ENCODE results near the gene KIF14.
"Not testable (repeated sequence)": the region's sequence is repeated elsewhere in the genome, so short reads cannot be mapped to it uniquely, and the experiment has no call there.

Gene KIF14

DNA sequence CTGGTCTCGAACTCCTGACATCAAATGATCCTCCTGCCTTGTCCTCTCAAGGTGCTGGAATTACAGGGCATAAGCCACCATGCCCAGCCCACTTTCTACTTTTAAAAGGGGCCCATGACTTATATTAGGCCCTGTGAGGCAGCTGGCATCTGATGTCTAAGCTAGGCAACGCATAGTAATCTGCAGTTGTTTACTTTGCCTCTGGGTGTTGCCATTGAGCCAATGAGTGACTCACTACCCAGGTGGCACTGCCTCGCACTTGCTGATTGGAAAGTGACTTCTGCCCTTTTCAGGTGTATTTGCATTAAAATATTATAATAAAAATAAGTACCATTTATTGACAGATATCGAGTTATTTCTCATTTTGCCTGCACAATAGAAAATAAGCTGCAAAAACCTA, 84.9 kb downstream of the KIF14 start:
- DNase-seq, result no peak

- peak; percentile 31 for DNase-seq
These were observed 89.8 kb downstream of the KIF14 start for GRCh38 chr1:200530623-200531261.

GRCh38 chr1:200528858-200529606, 91.5 kb downstream of the KIF14 start:
- DNase-seq, result no peak

DNA sequence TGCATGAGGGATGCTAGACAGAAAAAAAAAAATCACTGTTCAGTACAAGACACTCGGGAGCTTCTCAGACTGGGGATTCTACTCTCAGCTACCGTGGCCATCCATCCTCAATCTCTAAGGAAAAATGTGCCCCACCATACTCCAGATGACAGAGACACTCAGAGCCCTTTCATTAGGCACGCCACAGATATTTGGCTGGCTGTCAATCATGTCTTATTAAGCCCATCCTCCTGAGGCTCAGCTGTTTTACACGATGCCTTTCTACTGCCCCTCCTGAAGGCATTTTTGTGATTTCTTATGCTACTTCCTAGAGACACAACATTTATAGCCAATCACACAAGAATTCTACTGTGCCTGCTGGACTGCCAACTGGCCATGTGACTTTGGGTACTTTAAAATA, 92.9 kb downstream of the KIF14 start:
- DNase-seq, result no peak

- DNase-seq, result no peak
These were observed 93.6 kb downstream of the KIF14 start for GRCh38 chr1:200526709-200527612.

DNA sequence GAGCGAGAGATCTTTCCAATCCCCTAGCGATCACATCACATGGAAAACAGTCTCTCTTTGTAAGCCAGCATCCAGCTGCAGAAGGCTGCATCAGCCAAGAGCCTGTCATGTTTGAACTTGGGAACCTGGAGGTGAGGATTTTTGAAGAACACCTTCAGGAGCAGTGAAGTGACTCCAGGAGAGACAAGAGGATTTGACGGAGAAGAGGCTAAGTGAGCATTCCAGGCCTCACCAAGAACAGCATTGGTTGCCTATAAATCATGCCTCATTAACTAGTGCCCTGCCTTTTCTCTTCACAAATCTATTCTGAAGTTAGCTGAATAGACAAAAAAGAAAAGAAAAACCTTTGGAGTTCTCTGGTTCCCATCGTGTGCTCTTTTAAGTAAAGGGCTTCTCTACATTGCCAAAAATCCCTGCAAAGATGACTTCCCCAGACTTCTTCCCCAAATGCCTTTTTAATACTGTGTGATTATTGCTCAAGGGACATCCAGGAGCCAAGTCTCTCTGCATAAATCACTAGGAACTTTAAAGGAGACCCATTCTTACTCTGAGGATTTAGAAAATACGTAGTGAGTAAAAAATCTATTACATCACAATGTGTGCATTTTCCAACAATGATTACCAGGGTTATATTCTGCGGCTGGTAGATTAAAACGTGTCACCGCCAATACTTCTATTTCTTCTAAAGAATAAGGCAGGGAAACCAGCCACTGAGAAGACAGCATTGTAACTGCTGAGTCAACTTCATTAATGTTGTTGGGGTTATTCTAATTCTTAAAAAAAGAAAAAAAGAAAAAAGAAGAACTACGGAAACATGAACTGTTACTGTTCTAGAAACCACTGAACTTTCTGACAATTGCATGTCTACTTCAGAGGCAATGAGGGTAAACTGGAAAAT, 95.2 kb downstream of the KIF14 start:
- no peak for DNase-seq

DNA sequence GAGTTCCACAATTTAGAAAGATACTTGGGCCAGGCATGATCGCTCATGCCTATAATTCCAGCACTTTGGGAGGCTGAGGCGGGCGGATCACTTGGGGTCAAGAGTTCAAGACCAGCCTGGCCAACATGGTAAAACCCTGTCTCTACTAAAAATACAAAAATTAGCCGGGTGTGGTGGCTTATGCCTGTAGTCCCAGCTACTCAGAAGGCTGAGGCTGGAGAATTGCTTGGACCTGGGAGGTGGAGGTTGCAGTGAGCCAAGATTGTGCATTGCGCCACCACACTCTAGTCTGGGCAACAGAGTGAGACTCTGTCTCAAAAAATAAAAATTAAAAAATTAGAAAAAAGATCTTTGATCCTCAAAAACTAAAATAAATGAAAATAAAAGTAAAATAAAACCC, 96.0 kb downstream of the KIF14 start:
- DNase-seq, result not testable (repeated sequence)

- DNase-seq, result no peak
These were observed 96.5 kb downstream of the KIF14 start for GRCh38 chr1:200524092-200524491.

- DNase-seq, result no peak
These were observed 99.8 kb downstream of the KIF14 start for GRCh38 chr1:200520735-200521134.

- no peak for DNase-seq
These were observed 102.0 kb downstream of the KIF14 start for GRCh38 chr1:200518524-200518923.

- no peak for DNase-seq
These were observed 108.4 kb downstream of the KIF14 start for GRCh38 chr1:200512191-200512590.

- DNase-seq, result peak; percentile 51
These were observed 110.3 kb downstream of the KIF14 start for GRCh38 chr1:200510228-200510623.

DNA sequence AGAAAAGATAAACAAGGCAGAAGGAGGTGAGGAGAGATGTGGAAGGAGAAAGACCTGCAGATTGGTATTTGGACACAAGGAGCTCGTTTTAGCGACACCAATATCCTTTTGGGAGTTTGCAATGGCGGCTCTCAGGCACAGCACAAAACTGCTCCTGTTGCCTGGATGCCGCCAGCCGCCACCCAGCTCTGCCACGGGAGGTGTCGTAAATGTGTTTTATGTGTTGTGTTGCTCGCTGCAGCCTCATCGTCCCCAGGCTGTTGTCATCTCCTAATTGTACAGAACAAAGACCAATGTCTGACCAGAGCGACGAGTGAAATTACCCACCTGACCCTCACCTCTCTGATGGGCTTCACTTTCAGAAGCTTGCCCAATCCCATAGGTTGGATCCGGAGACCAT, 114.1 kb downstream of the KIF14 start:
- DNase-seq, result no peak

GRCh38 chr1:200505257-200505656, 115.3 kb downstream of the KIF14 start:
- DNase-seq, result no peak

Data from T-helper 9 cell (primary cell).